GM19240 (cell line): ENCODE results near the gene ETV3L.
A peak's percentile ranks its signal among the peaks of the same experiment; 100 is the strongest.

Experiments
- DNase-seq: peaks from one replicate; pipeline ENCODE4 v3.0.0; 2011; ENCODE audit warnings: low spot score; ENCODE audit not compliant: insufficient read length

Gene ETV3L

GRCh38 chr1:157132111-157132510 lies 32.5 kb upstream of the ETV3L start:
- no peak for DNase-seq

GRCh38 chr1:157131281-157131680 lies 31.7 kb upstream of the ETV3L start:
- DNase-seq = no peak

- no peak for DNase-seq
These were observed 25.2 kb upstream of the ETV3L start for GRCh38 chr1:157124855-157125254.

GRCh38 chr1:157119448-157119847 lies 19.8 kb upstream of the ETV3L start:
- no peak for DNase-seq

GRCh38 chr1:157119008-157119407 lies 19.4 kb upstream of the ETV3L start:
- DNase-seq = no peak

GRCh38 chr1:157117527-157118057 lies 18.0 kb upstream of the ETV3L start:
- DNase-seq = peak; percentile 47

- DNase-seq = no peak
These were observed 17.1 kb upstream of the ETV3L start for GRCh38 chr1:157116737-157117103.

- no peak for DNase-seq
These were observed 16.5 kb upstream of the ETV3L start for GRCh38 chr1:157115851-157116736.

- no peak for DNase-seq
These were observed 15.8 kb upstream of the ETV3L start for GRCh38 chr1:157115429-157115838.

GRCh38 chr1:157114183-157115121 lies 14.8 kb upstream of the ETV3L start:
- no peak for DNase-seq

- no peak for DNase-seq
These were observed 14.0 kb upstream of the ETV3L start for GRCh38 chr1:157113631-157114030.

- no peak for DNase-seq
These were observed 13.5 kb upstream of the ETV3L start for GRCh38 chr1:157113106-157113505.

- DNase-seq = no peak
These were observed 12.7 kb upstream of the ETV3L start for GRCh38 chr1:157112186-157112867.

GRCh38 chr1:157111396-157112165 lies 12.0 kb upstream of the ETV3L start:
- DNase-seq = no peak

GRCh38 chr1:157110686-157111085 lies 11.1 kb upstream of the ETV3L start:
- DNase-seq = no peak

GRCh38 chr1:157110003-157110402 lies 10.4 kb upstream of the ETV3L start:
- no peak for DNase-seq

- no peak for DNase-seq
These were observed 8.8 kb upstream of the ETV3L start for GRCh38 chr1:157108448-157108847.

- DNase-seq = no peak
These were observed 8.1 kb upstream of the ETV3L start for GRCh38 chr1:157107702-157108101.

GRCh38 chr1:157106813-157107189 lies 7.2 kb upstream of the ETV3L start:
- no peak for DNase-seq

GRCh38 chr1:157105988-157106812 lies 6.6 kb upstream of the ETV3L start:
- peak; percentile 77 for DNase-seq
